Left renal cortex interstitium (tissue), 4 donors: ENCODE measurements around the gene NKD2. TPM values are rescaled to one million over a fixed set of nuclear protein-coding genes. Genes with fewer than 3 reads are reported as not detected.

Experiments
- DNase-seq, 4 donors: peaks; one replicate each; pipeline ENCODE4 v3.0.0-alpha.2; 2013; ENCODE audit warnings: low read depth in 4 of 4, low spot score in 2 of 4, missing footprints in 1 of 4
- polyA plus RNA-seq, 4 donors: library from polyadenylated mRNA; unstranded; fragments of 120-200 nt; gene quantifications; one replicate each; pipeline ENCODE4 v1.2.1, GENCODE V29; 2013; ENCODE audit not compliant: insufficient read length in 4 of 4

NKD2 gene
- polyA plus RNA-seq, 4 donors = 18.1 to 29.4 (median 22.7) TPM

- no peak for DNase-seq
Measured at GRCh38 chr5:1028481-1029281, 20.1 kb downstream of the NKD2 start.

DNA sequence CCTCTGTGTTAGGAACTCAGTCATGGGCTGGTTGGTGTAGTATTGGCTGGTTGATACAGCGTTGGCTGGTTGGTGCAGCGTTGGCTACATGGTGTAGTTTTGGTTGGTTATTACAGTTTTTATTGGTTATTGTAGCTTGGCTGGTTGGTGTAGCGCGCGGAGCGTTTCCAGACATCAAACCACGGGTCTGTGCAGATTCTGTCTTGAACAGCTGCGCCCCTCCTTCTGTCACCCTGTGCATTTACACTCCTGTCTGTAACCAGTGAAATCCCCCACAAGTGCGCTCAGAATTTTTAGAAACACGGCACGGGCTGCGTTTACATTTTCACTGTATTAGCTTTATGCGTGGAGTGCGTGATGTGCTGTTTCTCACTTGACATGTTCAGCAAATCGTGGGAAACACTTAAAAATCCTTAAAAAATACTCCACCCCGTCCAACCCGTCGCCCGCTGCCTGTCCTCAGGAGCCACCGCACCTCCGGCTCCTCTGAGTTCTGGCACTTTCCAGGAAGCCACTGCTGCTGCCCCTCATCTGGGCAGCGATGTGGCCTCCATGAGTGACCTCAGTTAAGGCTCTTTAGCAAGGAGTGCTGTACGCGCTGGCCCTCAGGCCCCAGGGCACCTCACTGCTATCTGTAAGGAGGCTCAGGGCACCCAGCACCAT, 20.8 kb downstream of the NKD2 start:
- no peak for DNase-seq

- no peak for DNase-seq
Measured at GRCh38 chr5:1029945-1030625, 21.5 kb downstream of the NKD2 start.

GRCh38 chr5:1030801-1031271, 22.2 kb downstream of the NKD2 start:
- no peak for DNase-seq

DNA sequence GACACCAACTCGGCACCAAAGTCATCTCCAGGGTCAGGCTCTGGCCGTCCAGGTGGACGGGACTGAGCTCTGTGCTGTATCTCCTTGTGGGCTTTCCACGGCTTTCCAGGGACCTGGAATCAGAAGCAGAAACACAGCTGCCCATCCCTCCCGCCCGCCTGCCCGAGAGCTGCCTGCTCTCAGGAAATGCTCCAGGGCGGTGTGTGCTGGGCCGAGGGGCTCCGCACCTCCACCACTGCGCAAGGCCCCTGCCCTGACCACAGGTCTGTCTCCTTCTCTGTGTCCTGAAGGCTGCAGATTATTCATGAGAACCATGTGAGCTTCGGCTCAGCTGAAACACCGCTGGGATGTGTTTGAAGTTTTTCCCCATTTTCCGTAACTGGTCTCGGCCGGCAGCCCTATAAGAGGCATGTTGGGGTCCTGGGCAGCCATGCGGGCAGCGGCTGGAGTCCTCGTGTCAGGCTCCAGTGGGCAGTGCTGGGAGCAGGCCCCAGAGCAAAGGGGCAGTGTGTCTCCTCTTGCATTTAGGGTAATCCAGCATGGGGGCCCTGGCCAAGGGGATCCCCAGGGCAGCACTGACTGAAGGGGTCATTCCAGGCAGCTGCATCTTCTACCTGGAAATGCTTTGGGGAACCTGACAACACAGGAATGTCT, 22.8 kb downstream of the NKD2 start:
- DNase-seq = no peak

DNA sequence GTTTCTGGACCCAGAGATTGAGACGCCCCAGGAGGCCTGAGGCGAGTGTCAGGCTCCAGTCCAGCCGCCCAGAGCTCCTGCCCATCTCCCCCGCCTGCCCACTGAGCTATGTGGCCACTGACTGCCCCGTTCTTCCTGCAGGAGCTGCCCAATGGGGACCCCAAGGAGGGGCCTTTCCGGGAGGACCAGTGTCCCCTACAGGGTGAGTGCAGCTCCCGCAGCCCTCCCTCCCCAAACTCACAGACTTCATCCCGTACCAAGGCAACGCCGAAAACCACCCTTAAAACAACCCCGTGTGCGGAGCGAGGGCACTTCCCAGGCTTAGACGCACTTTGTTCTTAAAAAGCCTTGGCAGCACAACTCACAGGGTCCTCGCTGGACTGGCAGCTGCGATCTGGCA, 23.4 kb downstream of the NKD2 start:
- DNase-seq = no peak

DNA sequence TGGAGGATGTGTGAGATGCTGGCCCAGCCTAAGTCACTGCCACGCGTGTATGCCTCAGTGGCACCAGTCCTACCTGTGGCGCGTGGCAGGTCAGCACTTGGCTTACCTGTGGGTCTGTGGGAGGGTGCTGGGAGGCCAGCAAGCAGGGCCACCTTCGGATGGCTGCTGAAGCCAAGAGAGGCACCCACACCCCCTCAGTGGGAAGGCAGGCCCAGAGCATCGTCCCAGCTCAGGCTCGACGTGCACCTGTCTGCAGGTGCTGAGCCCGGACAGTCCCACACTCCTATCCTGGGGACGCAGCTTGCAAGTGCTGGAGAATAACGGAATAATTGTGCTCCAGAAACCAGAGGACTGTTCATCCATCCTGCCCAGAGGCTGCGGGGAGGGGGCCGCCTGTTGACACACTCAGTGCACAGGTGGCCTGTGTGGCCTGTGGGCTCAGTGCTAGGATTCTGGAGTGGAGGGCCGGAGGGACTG, 24.0 kb downstream of the NKD2 start:
- DNase-seq = no peak

DNA sequence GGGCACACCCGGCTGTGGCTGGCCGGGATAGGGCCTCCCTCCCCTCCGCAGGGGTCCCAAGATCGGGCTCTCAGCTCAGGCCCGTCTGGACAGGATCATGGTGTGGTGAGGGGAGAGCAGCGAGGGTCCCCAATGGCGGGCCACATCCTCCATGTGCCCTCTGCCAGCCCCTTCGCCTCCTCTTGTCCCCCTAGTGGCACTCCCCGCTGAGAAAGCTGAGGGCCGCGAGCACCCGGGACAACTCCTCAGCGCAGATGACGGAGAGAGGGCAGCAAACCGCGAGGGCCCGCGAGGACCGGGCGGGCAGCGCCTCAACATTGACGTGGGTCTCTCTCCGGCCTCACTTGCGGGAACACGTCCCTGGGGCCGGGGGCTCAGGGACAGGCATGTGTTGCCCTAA, 24.6 kb downstream of the NKD2 start:
- DNase-seq = no peak

DNA sequence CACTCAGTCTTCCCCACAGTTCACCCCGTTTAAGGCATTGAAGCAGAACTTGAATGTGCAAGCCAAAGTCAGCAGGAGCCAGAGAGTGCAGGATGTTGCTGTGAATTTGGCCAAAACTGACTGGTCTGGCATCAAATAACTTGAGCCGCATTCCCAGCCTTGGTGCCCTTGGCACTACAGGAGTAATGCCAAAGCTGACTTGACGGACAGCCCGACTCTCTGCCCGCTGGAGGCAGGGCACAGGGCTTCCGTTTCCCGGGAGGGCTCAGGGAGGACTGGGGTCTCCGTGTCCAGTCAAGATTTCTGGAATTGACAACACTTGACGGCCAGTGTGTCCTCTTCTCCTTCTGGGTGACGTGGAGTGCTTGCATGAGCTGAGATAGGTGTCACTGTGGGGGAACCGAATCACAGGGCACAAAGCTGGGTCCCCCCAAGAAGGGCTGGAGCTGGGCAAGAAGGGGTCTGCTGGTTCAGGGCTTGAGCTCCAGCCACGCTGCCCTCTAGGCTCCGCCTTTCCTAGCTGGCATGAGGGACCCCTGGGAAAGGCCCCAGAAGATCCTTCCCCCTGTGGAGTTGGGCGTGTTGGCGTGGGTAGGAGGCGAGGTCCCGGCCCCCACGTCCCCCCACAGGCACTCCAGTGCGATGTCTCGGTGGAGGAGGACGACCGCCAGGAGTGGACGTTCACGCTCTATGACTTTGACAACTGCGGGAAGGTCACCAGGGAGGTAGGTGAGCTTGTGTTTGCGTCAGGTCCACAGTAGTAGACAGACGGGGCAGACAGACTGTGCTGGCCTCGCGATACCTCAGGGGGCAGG, 25.2 kb downstream of the NKD2 start:
- DNase-seq = no peak

DNA sequence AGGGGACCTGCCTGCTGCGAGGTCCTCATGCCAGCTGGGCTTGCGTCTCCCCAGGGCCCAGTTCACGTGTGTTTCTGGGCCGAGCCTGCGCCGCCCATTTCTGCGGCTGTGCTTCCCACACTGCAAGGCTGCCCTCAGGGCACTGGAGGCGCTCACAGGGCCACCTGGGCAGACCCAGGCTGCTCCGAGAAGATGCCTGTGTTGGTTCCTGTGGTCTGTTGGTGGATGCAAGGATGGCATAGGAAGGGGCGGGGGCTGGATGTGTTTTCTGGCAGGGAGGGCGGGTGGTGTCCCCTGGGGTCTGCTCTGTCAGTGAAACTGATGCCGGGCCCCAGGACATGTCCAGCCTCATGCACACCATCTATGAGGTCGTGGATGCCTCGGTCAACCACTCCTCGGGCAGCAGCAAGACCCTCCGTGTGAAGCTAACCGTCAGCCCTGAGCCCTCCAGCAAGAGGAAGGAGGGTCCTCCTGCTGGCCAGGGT, 25.9 kb downstream of the NKD2 start:
- DNase-seq = no peak

GRCh38 chr5:1034986-1035385, 26.4 kb downstream of the NKD2 start:
- no peak for DNase-seq

DNA sequence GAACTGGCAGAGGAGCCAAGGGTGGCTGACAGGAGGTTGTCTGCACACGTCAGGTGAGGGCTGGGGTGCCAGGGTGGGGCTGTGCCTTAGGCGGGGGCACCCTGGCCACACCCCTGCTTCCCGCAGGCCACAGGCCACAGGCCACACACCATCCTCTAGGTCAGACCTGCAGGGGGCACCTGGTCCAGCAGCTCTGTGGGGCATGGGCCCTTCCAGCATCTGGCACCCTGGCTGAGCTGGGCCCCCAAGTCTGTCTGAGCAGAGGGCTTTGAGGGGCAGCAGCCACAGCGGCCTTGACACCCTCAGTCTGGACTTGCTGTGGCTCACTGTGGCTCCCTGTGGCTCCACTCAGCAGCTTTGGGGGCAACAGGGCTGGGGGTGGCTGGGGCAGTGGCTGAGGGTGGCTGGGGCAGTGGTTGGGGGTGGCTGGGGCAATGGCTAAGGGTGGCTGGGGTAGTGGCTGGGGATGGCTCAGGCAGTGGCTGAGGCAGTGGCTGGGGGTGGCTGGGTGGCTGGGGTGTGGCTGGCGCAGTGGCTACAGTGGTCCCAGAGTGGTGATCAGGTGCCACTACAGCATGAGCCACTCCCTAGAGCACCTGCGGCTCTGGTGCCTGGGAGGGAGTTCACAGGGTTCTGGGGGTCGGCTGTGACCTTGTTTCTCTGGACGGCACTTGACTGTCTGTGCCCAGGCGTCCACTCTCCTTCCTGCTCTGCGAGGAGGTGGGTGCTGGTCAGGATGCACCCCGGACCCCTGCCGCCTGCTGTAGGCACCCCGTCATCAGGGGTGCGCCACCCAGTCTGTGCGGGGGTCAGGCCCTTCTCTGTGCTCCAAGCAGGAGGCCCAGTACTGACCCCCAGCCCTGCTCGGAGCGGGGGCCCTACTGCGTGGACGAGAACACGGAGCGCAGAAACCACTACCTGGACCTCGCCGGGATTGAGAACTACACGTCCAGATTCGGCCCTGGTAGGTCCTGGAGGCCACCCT, 27.1 kb downstream of the NKD2 start:
- no peak for DNase-seq

DNA sequence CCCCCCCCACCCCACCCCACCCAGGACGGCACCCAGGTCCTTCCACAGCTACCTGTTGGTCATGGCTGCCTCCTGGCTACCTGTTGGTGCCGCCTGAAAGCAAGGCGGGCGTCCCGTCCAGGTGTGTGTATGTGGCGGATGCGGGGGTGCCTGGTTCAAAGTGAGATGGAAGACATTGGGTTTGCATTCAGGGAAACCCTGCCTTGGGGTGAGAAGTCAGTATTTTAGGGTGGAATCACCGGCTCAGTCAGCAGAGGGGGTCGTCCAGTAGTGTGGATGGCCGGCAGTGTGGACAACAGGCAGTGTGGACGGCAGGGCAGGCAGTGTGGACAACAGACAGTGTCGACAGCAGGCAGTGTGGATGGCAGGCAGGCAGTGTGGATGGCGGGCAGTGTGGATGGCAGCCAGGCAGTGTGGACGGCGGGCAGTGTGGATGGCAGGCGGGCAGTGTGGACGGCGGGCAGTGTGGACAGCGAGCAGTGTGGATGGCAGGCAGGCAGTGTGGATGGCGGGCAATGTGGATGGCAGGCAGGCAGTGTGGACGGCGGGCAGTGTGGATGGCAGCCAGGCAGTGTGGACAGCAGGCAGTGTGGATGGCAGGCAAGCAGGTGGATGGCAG, 28.0 kb downstream of the NKD2 start:
- DNase-seq = no peak

GRCh38 chr5:1037123-1037670, 28.6 kb downstream of the NKD2 start:
- DNase-seq = no peak

DNA sequence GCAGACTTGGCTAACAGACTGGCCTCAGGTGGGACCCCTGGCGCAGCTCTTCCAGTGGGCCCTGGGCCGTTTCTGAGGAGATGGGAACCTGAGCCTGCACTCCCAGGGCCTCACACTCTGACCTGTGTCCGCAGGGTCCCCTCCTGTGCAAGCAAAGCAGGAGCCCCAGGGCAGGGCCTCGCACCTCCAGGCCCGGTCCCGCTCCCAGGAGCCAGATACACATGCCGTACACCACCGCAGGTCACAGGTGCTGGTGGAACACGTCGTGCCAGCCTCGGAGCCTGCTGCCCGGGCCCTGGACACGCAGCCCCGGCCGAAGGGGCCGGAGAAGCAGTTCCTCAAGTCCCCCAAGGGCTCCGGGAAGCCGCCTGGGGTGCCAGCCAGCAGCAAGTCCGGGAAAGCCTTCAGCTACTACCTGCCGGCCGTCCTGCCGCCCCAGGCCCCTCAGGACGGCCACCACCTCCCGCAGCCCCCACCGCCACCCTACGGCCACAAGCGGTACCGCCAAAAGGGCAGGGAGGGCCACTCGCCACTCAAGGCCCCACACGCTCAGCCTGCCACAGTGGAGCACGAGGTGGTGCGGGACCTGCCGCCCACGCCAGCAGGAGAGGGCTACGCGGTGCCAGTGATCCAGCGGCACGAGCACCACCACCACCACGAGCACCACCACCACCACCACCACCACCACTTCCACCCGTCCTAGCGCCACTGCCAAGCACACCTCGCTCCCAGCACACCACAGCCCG, 29.2 kb downstream of the NKD2 start:
- DNase-seq = no peak

DNA sequence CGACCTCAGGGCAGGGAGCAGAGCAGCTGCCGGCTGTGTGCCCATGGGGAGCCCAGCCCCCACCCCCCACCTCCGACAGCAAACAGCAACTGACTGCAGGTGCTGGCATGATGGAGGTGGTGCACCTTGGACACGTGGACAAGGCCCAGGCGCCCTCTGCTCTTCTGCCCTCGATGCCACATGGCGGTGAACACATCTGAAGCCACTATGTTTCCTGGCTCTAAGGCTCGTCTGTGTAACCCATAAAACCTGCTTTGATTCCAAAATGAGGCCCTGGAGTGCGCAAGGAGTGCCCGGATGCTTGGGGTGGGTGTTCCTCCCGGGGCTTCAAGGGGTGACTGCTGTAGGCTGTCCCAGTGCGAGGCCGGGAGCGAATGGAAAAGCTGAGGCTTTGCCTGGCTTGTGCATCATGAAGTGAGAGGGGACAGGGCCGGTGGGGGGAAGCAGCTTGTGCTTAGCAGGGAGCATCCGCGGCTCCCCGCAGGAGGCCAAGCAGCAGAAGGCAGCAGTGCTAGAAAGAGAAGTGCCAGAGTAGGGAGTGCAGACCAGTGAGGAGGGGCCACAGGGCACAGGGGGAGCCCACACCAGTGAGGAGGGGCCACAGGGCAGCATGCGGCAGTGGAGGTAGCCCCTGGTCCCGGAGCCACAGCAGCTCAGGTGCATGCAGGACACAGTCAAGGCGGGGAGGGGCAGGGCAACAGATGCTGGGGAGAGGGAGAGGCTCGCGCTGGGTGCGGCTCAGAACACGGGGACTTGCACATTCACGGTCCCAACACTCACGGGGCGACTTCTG, 30.0 kb downstream of the NKD2 start:
- no peak for DNase-seq

DNA sequence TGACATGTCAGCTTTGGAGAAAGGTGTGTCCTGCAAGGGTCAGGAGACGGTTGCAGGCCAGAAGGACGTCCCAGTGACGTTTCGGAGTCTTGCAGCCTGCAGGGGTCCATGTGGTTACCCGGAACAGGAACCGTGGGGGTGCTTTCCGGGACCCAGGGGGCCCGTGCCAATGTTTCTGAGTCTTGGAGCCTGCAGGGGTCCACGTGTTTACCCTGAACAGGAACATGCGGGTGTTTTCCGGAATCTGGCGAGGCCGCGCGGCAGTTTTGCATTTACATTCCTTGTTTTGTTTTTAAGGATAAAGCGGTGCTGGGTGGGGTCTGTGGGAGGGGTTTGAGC, 30.6 kb downstream of the NKD2 start:
- DNase-seq = no peak
